ENCODE data around the gene TALDO1. TPM values are rescaled to one million over a fixed set of nuclear protein-coding genes. Genes with fewer than 3 reads are reported as not detected.
A peak's percentile ranks its signal among the peaks of the same experiment; 100 is the strongest.

Gene TALDO1
- total and polyA plus RNA-seq, 2 donors (not counting 3 experiments of a cell fraction or from before 2014, with no cell fraction given) = 211 to 294 TPM

DNA sequence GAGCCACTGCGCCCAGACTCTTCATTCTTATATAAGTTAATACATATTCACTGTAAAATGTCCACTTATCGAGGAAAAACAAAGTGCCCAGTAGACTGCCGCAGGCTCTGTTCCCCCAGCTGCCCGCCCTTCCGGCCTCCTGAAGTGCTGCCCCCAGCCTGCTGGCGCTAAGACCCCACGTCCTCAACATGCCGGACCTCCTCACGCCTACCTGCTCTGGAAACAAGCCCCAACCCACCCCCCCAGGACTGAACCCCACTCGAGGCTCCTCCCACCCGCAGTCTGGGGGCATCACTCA is 28.9 kb downstream of the TALDO1 start:
- intact Hi-C loops (cut with micrococcal nuclease) = loop anchor here (2.0 kb wide), 1 partner anchor 27 kb away; no protein-coding TSS in a partner anchor
- no peak overlapping the region for H2AFZ ChIP-seq (ENCODE audit: low read depth, low read length)

More for the DNA sequence above, 28.9 kb downstream of the TALDO1 start:
- BruUV-seq (replicated peaks) = no TSS peak
- peak overlapping the region; percentile 48 to 97 (median 66) for H3K4me3 ChIP-seq (replicated peaks in 1 of 3; ENCODE audit: insufficient read depth in 1 of 3, low read depth in 1 of 3, low read length in 3 of 3)
- ChIA-PET CTCF (interaction anchor here (1.0 to 1.6 kb wide), 4 partner anchors 11 to 201 kb away, joined by 3 to 4 read pairs (median 4); partner anchors contain the start of gene CEND1), POLR2A (interaction anchor here (0.7 kb wide), 1 partner anchor 18 kb away, joined by 3 read pairs; no protein-coding TSS in a partner anchor)
- H3K27ac ChIP-seq (ENCODE audit: insufficient read depth, low read depth, low read length) = peak overlapping the region; percentile 50
- DNase-seq (ENCODE audit: low read depth, low spot score) (no peak), FAIRE-seq (peak; percentile 15)
- dilution Hi-C loops (cut with MboI; ENCODE audit: extremely low pct_ligation_motif_present, low sequenced_read_pairs) = no loop called here
- peaks cover 68% of the 10 kb centered on the region for H3K79me2 ChIP-seq (ENCODE audit: control insufficient read depth, insufficient read depth, low read length)
- peaks cover 9 to 24% of the 10 kb centered on the region in 2 experiments for H3K36me3 ChIP-seq (ENCODE audit: control insufficient read depth in 2 of 2, extremely low read depth in 1 of 2, insufficient read depth in 2 of 2, low read length in 2 of 2)
- H3K4me2 ChIP-seq (ENCODE audit: insufficient read depth, low read length) = peak overlapping the region; percentile 78
- H3K9ac ChIP-seq (replicated peaks; ENCODE audit: extremely low read depth, insufficient read depth, low read length) = peak overlapping the region; percentile 77
- H3K9me3 ChIP-seq (replicated peaks; ENCODE audit: control insufficient read depth, insufficient read depth, low read length) = no peaks in the 10 kb centered on the region
- TF ChIP-seq MYC (IDR thresholded peaks at IDR 0.05; ENCODE audit: low read depth, low read length) = no peak
- TF ChIP-seq POLR2A (IDR thresholded peaks at IDR 0.05; ENCODE audit: low read depth, low read length) = no peak
- TF ChIP-seq GATA2 (IDR thresholded peaks at IDR 0.05; ENCODE audit: insufficient read depth, insufficient read length, low read depth, low read length) = no peak
- TF ChIP-seq JUN (IDR thresholded peaks at IDR 0.05; ENCODE audit: borderline replicate concordance, insufficient read depth, insufficient read length, low read depth) = no peak
- no peak for TF ChIP-seq POLR2AphosphoS5 (IDR thresholded peaks at IDR 0.05; ENCODE audit: insufficient read depth, low read depth, low read length)
- no peak for TF ChIP-seq CTCF (IDR thresholded peaks at IDR 0.05; ENCODE audit: extremely low read depth in 1 of 2, insufficient read depth in 1 of 2, low read depth in 1 of 2, low read length in 2 of 2)
- TF ChIP-seq EZH2 (IDR thresholded peaks at IDR 0.05; ENCODE audit: borderline replicate concordance, low read depth, low read length, severe bottlenecking) = no peak
- TF ChIP-seq MAX (IDR thresholded peaks at IDR 0.05; ENCODE audit: insufficient read depth, insufficient read length) = no peak
- TF ChIP-seq FOS (IDR thresholded peaks at IDR 0.05; ENCODE audit: borderline replicate concordance, insufficient read depth, low read length) = no peak
- H3K9me1 ChIP-seq (replicated peaks; ENCODE audit: control insufficient read depth, extremely low read depth, insufficient read depth, low read length) = no peaks in the 10 kb centered on the region
- H3K27me3 ChIP-seq (ENCODE audit: control insufficient read depth in 2 of 2, insufficient read depth in 2 of 2, low read length in 2 of 2) = no peaks in the 10 kb centered on the region
- no peaks in the 10 kb centered on the region for H4K20me1 ChIP-seq (replicated peaks; ENCODE audit: control insufficient read depth, extremely low read depth, insufficient read depth, low read length)
- peaks cover 23% of the 10 kb centered on the region for H3K4me1 ChIP-seq (ENCODE audit: control insufficient read depth, extremely low read depth, insufficient read depth, low read length)

Measured in endothelial cell of umbilical vein (primary cell).